ENCODE data around the gene CCNB2.

- TF ChIP-seq CTCF (optimal IDR thresholded peaks at IDR 0.05 in 1 of 3, IDR thresholded peaks at IDR 0.05 in 1 of 3, conservative IDR thresholded peaks at IDR 0.05 in 1 of 3; ENCODE audit: extremely low read depth in 1 of 3, insufficient read depth in 2 of 3, low read length in 3 of 3) (no peak), EZH2 (IDR thresholded peaks at IDR 0.05; ENCODE audit: low read length) (no peak)
Observed at GRCh38 chr15:59104912-59105732, at the start of gene CCNB2.

Data from keratinocyte (primary cell).